Lower lobe of right lung (tissue), 2 donors: ENCODE measurements around the gene GSK3B. TPM values are rescaled to one million over a fixed set of nuclear protein-coding genes. Genes with fewer than 3 reads are reported as not detected.
A peak's percentile ranks its signal among the peaks of the same experiment; 100 is the strongest.

ENCODE experiments used
- ATAC-seq, 2 donors: fragments of 200-7000 bp; cut with Tn5 transposase; one replicate each; pipeline ENCODE4 v1.9.1; 2020 to 2022; ENCODE audit warnings: mild to moderate bottlenecking in 2 of 2, moderate library complexity in 2 of 2
- DNase-seq: peaks from one replicate; pipeline ENCODE4 v3.0.0-alpha.2; 2020
- H3K27ac ChIP-seq: fragments of 200-600 bp; one replicate; pipeline ENCODE4 v1.8.0; 2022
- H3K27me3 ChIP-seq: fragments of 200-600 bp; one replicate; pipeline ENCODE4 v1.8.0; 2022; ENCODE audit warnings: low read depth
- H3K36me3 ChIP-seq: fragments of 200-600 bp; one replicate; pipeline ENCODE4 v1.8.0; 2022; ENCODE audit warnings: mild to moderate bottlenecking
- H3K4me1 ChIP-seq: fragments of 200-600 bp; one replicate; pipeline ENCODE4 v1.8.0; 2022
- H3K4me3 ChIP-seq: fragments of 200-600 bp; one replicate; pipeline ENCODE4 v1.8.0; 2022; ENCODE audit warnings: mild to moderate bottlenecking
- H3K9me3 ChIP-seq: fragments of 200-600 bp; one replicate; pipeline ENCODE4 v1.8.0; 2022
- CTCF ChIP-seq: fragments of 200-600 bp; IDR thresholded peaks from one replicate; pipeline ENCODE4 v1.8.0; 2022; ENCODE audit warnings: antibody characterized with exemption, mild to moderate bottlenecking
- intact Hi-C: fragments of 100-400 bp; cut with DNase I; formaldehyde crosslinking; loops from one replicate; pipeline ENCODE4 v1.11.0; 2022
- total RNA-seq: library from RNA; stranded (reverse); fragmentation: NEBNext Ultra II Directional; extraction: Animal tissue kit (Norgen Biotek cat#: 25700); gene quantifications from one replicate; pipeline ENCODE4 v1.2.1, GENCODE V29; 2021
- donor health status: DM: no; HTN: yes; CAD: no; lungs with severe emphysema.

The GSK3B gene
- total RNA-seq, 1 donor from 2014 or later: 48.4 TPM

- intact Hi-C loops: no loop called here
- Histone ChIP-seq H3K36me3 (no peaks in the 10 kb centered on the region), H3K27me3 (no peaks in the 10 kb centered on the region), H3K4me3 (no peak overlapping the region), H3K27ac (no peak overlapping the region), H3K4me1 (peaks cover 34% of the 10 kb centered on the region), H3K9me3 (peaks cover 24% of the 10 kb centered on the region)
- no peak for DNase-seq
- no peak for ATAC-seq
- no peak for TF ChIP-seq CTCF
Measured at GRCh38 chr3:120048355-120049041, 45.7 kb downstream of the GSK3B start.

- DNase-seq (no peak), ATAC-seq (no peak)
- H3K36me3 ChIP-seq: no peaks in the 10 kb centered on the region
- peaks cover 24% of the 10 kb centered on the region for H3K9me3 ChIP-seq
- H3K4me1 ChIP-seq: peaks cover 31% of the 10 kb centered on the region
- no peak overlapping the region for H3K27ac ChIP-seq
- no peaks in the 10 kb centered on the region for H3K27me3 ChIP-seq
- intact Hi-C loops: no loop called here
- no peak for TF ChIP-seq CTCF
- H3K4me3 ChIP-seq: no peak overlapping the region
Measured at GRCh38 chr3:120047686-120048085, 46.6 kb downstream of the GSK3B start.

GRCh38 chr3:120040813-120041377, 53.4 kb downstream of the GSK3B start:
- ATAC-seq (no peak), DNase-seq (no peak)
- no peaks in the 10 kb centered on the region for H3K36me3 ChIP-seq
- intact Hi-C loops: no loop called here
- H3K9me3 ChIP-seq: peaks cover 49% of the 10 kb centered on the region
- no peak overlapping the region for H3K27ac ChIP-seq
- no peak for TF ChIP-seq CTCF
- H3K4me1 ChIP-seq: no peaks in the 10 kb centered on the region
- no peaks in the 10 kb centered on the region for H3K27me3 ChIP-seq
- no peak overlapping the region for H3K4me3 ChIP-seq

GRCh38 chr3:120039642-120040610, 54.3 kb downstream of the GSK3B start:
- no peak for TF ChIP-seq CTCF
- Histone ChIP-seq H3K36me3 (no peaks in the 10 kb centered on the region), H3K27me3 (no peaks in the 10 kb centered on the region), H3K9me3 (peaks cover 40% of the 10 kb centered on the region), H3K4me1 (no peaks in the 10 kb centered on the region), H3K27ac (no peak overlapping the region), H3K4me3 (no peak overlapping the region)
- intact Hi-C loops: no loop called here
- DNase-seq (no peak), ATAC-seq (no peak)

- H3K27ac ChIP-seq: no peak overlapping the region
- peaks cover 7% of the 10 kb centered on the region for H3K9me3 ChIP-seq
- intact Hi-C loops: no loop called here
- H3K4me1 ChIP-seq: no peaks in the 10 kb centered on the region
- no peak overlapping the region for H3K4me3 ChIP-seq
- no peaks in the 10 kb centered on the region for H3K36me3 ChIP-seq
- no peaks in the 10 kb centered on the region for H3K27me3 ChIP-seq
- DNase-seq (no peak), ATAC-seq (peak in 1 of 2 donors; percentile 42)
- no peak for TF ChIP-seq CTCF
Measured at GRCh38 chr3:120033596-120033995, 60.7 kb downstream of the GSK3B start.
